DOHH2 (cell line): ENCODE results near the gene CCDC38.

Experiments used
- H3F3A ChIP-seq: fragments of 200-600 bp; sonication (generic), shearing (Covaris generic); 2 replicates; pipeline ENCODE4 v1.6.0; 2016; ENCODE audit warnings: antibody characterized with exemption, mild to moderate bottlenecking; ENCODE audit not compliant: control insufficient read depth, insufficient read depth
- H3K27ac ChIP-seq: fragments of 200-600 bp; sonication (generic); 2 replicates; pipeline ENCODE4 v1.5.1; 2014; ENCODE audit warnings: low read depth, mild to moderate bottlenecking, low read length, moderate library complexity
- H3K27me3 ChIP-seq: fragments of 200-600 bp; sonication (generic); 2 replicates; pipeline ENCODE4 v1.6.1; 2014; ENCODE audit warnings: mild to moderate bottlenecking, low read length, mixed read lengths; ENCODE audit not compliant: control insufficient read depth
- H3K36me3 ChIP-seq: fragments of 200-600 bp; sonication (generic); 2 replicates; pipeline ENCODE4 v1.6.1; 2014; ENCODE audit warnings: mild to moderate bottlenecking, low read length, moderate library complexity, mixed read lengths; ENCODE audit not compliant: control insufficient read depth
- H3K4me1 ChIP-seq: fragments of 200-600 bp; sonication (generic); 2 replicates; pipeline ENCODE4 v1.6.1; 2014; ENCODE audit warnings: mild to moderate bottlenecking, low read length, mixed read lengths; ENCODE audit not compliant: control insufficient read depth
- H3K4me2 ChIP-seq: fragments of 200-600 bp; sonication (generic); 2 replicates; pipeline ENCODE4 v1.6.0; 2014; ENCODE audit warnings: mild to moderate bottlenecking, low read length, moderate library complexity
- H3K4me3 ChIP-seq: fragments of 200-600 bp; sonication (generic); 2 replicates; pipeline ENCODE4 v1.5.1; 2014; ENCODE audit warnings: mild to moderate bottlenecking, low read length, mixed read lengths
- H3K79me2 ChIP-seq: fragments of 200-600 bp; sonication (generic); 2 replicates; pipeline ENCODE4 v1.6.1; 2014; ENCODE audit warnings: mild to moderate bottlenecking, low read length, mixed read lengths; ENCODE audit not compliant: control insufficient read depth
- H3K9me2 ChIP-seq: fragments of 200-600 bp; sonication (generic); replicated peaks from 2 replicates; pipeline ENCODE4 v1.6.1; 2014; ENCODE audit warnings: mild to moderate bottlenecking, low read length, mixed read lengths; ENCODE audit not compliant: control insufficient read depth
- H3K9me3 ChIP-seq: fragments of 200-600 bp; sonication (generic); 2 replicates; pipeline ENCODE4 v1.6.1; 2014; ENCODE audit warnings: antibody characterized with exemption, low read length, mixed read lengths; ENCODE audit not compliant: control insufficient read depth, insufficient read depth
- H4K20me1 ChIP-seq: fragments of 200-600 bp; sonication (generic); 2 replicates; pipeline ENCODE4 v1.6.0; 2014; ENCODE audit warnings: low read depth, mild to moderate bottlenecking, antibody characterized with exemption, low read length, moderate library complexity; ENCODE audit not compliant: control insufficient read depth, insufficient read depth
- CTCF ChIP-seq: fragments of 200-600 bp; sonication (generic); IDR thresholded peaks from one replicate; pipeline ENCODE4 v1.5.1; 2014; ENCODE audit warnings: antibody characterized with exemption, mild to moderate bottlenecking, low read depth, low read length; ENCODE audit not compliant: poor library complexity, severe bottlenecking
- EZH2phosphoT487 ChIP-seq: fragments of 200-600 bp; sonication (generic); IDR thresholded peaks from 2 replicates; pipeline ENCODE4 v1.6.1; 2017; ENCODE audit warnings: borderline replicate concordance, mild to moderate bottlenecking, antibody characterized with exemption, low read length, moderate library complexity, mixed read lengths

CCDC38 gene

GRCh38 chr12:95857156-95857555, 85.3 kb downstream of the CCDC38 start:
- Histone ChIP-seq H3K4me1 (peaks cover 19% of the 10 kb centered on the region), H3K27ac (no peak overlapping the region), H3K9me3 (no peaks in the 10 kb centered on the region), H3K4me2 (no peak overlapping the region), H4K20me1 (no peaks in the 10 kb centered on the region), H3K27me3 (peaks cover 8% of the 10 kb centered on the region; the same call in 1 of the 2 replicates), H3K36me3 (peaks cover 27% of the 10 kb centered on the region), H3K4me3 (no peak overlapping the region), H3K9me2 (no peaks in the 10 kb centered on the region), H3K79me2 (peaks cover 35% of the 10 kb centered on the region), H3F3A (no peaks in the 10 kb centered on the region)
- TF ChIP-seq EZH2phosphoT487 (no peak), CTCF (no peak)

- Histone ChIP-seq H3K9me3 (no peaks in the 10 kb centered on the region), H4K20me1 (no peaks in the 10 kb centered on the region), H3K4me3 (no peak overlapping the region), H3K9me2 (no peaks in the 10 kb centered on the region), H3K27me3 (peaks cover 8% of the 10 kb centered on the region; the same call in 1 of the 2 replicates), H3K4me2 (no peak overlapping the region), H3K36me3 (no peaks in the 10 kb centered on the region), H3K79me2 (no peaks in the 10 kb centered on the region), H3K27ac (no peak overlapping the region), H3K4me1 (peaks cover 8% of the 10 kb centered on the region), H3F3A (no peaks in the 10 kb centered on the region)
- TF ChIP-seq CTCF, result no peak
- no peak for TF ChIP-seq EZH2phosphoT487
Measured at GRCh38 chr12:95852133-95852532, 90.3 kb downstream of the CCDC38 start.

GRCh38 chr12:95851606-95852005, 90.8 kb downstream of the CCDC38 start:
- TF ChIP-seq EZH2phosphoT487 (no peak), CTCF (no peak)
- Histone ChIP-seq H3K9me2 (no peaks in the 10 kb centered on the region), H3K27ac (no peak overlapping the region), H3K4me3 (no peak overlapping the region), H4K20me1 (no peaks in the 10 kb centered on the region), H3K4me1 (peaks cover 8% of the 10 kb centered on the region), H3F3A (no peaks in the 10 kb centered on the region), H3K9me3 (no peaks in the 10 kb centered on the region), H3K27me3 (peaks cover 8% of the 10 kb centered on the region; the same call in 1 of the 2 replicates), H3K79me2 (no peaks in the 10 kb centered on the region), H3K36me3 (no peaks in the 10 kb centered on the region), H3K4me2 (no peak overlapping the region)
